Measurements from ENCODE around the gene RNF167. TPM values are rescaled to one million over a fixed set of nuclear protein-coding genes. Genes with fewer than 3 reads are reported as not detected.

Gene RNF167
- total RNA-seq, 2 donors from 2014 or later: 92.1 to 120 TPM

- H3K9ac ChIP-seq (ENCODE audit: low read depth in 2 of 2, low read length in 2 of 2): no peak overlapping the region
- peaks cover 1% of the 10 kb centered on the region for H3K36me3 ChIP-seq
- no peaks in the 10 kb centered on the region for H3K27me3 ChIP-seq
- TF ChIP-seq CTCF (IDR thresholded peaks at IDR 0.05): no peak
- peaks cover under 1% of the 10 kb centered on the region for H3K4me1 ChIP-seq
- intact Hi-C loops (cut with DNase I): no loop called here
- H3K4me3 ChIP-seq: no peak overlapping the region
- no peak for DNase-seq
- H3K9me3 ChIP-seq: no peaks in the 10 kb centered on the region
- no peak overlapping the region for H3K27ac ChIP-seq
Measured at GRCh38 chr17:4951486-4951885, 11.4 kb downstream of the RNF167 start.

GRCh38 chr17:4953451-4953961 is 13.4 kb downstream of the RNF167 start:
- H3K4me3 ChIP-seq: no peak overlapping the region
- no peak overlapping the region for H3K27ac ChIP-seq
- intact Hi-C loops (cut with DNase I): no loop called here
- TF ChIP-seq CTCF (IDR thresholded peaks at IDR 0.05): no peak
- DNase-seq: no peak
- H3K27me3 ChIP-seq: no peaks in the 10 kb centered on the region
- H3K9me3 ChIP-seq: no peaks in the 10 kb centered on the region
- no peaks in the 10 kb centered on the region for H3K36me3 ChIP-seq
- no peaks in the 10 kb centered on the region for H3K4me1 ChIP-seq
- H3K9ac ChIP-seq (ENCODE audit: low read depth in 2 of 2, low read length in 2 of 2): no peak overlapping the region

- Histone ChIP-seq H3K36me3 (no peaks in the 10 kb centered on the region), H3K27me3 (no peaks in the 10 kb centered on the region), H3K4me1 (no peaks in the 10 kb centered on the region), H3K4me3 (no peak overlapping the region), H3K9ac (ENCODE audit: low read depth in 2 of 2, low read length in 2 of 2) (no peak overlapping the region), H3K27ac (no peak overlapping the region), H3K9me3 (no peaks in the 10 kb centered on the region)
- TF ChIP-seq CTCF (IDR thresholded peaks at IDR 0.05): no peak
- DNase-seq: no peak
- intact Hi-C loops (cut with DNase I): no loop called here
Measured at GRCh38 chr17:4955091-4955490, 15.0 kb downstream of the RNF167 start.

GRCh38 chr17:4956493-4957061 is 16.5 kb downstream of the RNF167 start:
- H3K27ac ChIP-seq: no peak overlapping the region
- no peak for TF ChIP-seq CTCF (IDR thresholded peaks at IDR 0.05)
- H3K9me3 ChIP-seq: no peaks in the 10 kb centered on the region
- no peak overlapping the region for H3K9ac ChIP-seq (ENCODE audit: low read depth in 2 of 2, low read length in 2 of 2)
- no peaks in the 10 kb centered on the region for H3K27me3 ChIP-seq
- intact Hi-C loops (cut with DNase I): no loop called here
- no peak overlapping the region for H3K4me3 ChIP-seq
- DNase-seq: no peak
- no peaks in the 10 kb centered on the region for H3K4me1 ChIP-seq
- H3K36me3 ChIP-seq: no peaks in the 10 kb centered on the region

- no peaks in the 10 kb centered on the region for H3K27me3 ChIP-seq
- H3K4me1 ChIP-seq: no peaks in the 10 kb centered on the region
- no peaks in the 10 kb centered on the region for H3K9me3 ChIP-seq
- H3K36me3 ChIP-seq: no peaks in the 10 kb centered on the region
- no peak overlapping the region for H3K27ac ChIP-seq
- no peak overlapping the region for H3K4me3 ChIP-seq
- TF ChIP-seq CTCF (IDR thresholded peaks at IDR 0.05): no peak
- intact Hi-C loops (cut with DNase I): no loop called here
- DNase-seq: no peak
- H3K9ac ChIP-seq (ENCODE audit: low read depth in 2 of 2, low read length in 2 of 2): no peak overlapping the region
Measured at GRCh38 chr17:4958102-4958501, 18.0 kb downstream of the RNF167 start.

Measured in colonic mucosa (tissue), 4 donors.